HG02981 (cell line): ENCODE data around the gene HOXA4.
A peak's percentile ranks its signal among the peaks of the same experiment; 100 is the strongest.

ENCODE experiments used
- ATAC-seq: cut with Tn5 transposase; IDR thresholded peaks from one replicate; pipeline ENCODE4 v1.9.1; 2021; ENCODE audit warnings: mild to moderate bottlenecking, moderate library complexity; ENCODE audit not compliant: unreplicated experiment

HOXA4 gene

DNA sequence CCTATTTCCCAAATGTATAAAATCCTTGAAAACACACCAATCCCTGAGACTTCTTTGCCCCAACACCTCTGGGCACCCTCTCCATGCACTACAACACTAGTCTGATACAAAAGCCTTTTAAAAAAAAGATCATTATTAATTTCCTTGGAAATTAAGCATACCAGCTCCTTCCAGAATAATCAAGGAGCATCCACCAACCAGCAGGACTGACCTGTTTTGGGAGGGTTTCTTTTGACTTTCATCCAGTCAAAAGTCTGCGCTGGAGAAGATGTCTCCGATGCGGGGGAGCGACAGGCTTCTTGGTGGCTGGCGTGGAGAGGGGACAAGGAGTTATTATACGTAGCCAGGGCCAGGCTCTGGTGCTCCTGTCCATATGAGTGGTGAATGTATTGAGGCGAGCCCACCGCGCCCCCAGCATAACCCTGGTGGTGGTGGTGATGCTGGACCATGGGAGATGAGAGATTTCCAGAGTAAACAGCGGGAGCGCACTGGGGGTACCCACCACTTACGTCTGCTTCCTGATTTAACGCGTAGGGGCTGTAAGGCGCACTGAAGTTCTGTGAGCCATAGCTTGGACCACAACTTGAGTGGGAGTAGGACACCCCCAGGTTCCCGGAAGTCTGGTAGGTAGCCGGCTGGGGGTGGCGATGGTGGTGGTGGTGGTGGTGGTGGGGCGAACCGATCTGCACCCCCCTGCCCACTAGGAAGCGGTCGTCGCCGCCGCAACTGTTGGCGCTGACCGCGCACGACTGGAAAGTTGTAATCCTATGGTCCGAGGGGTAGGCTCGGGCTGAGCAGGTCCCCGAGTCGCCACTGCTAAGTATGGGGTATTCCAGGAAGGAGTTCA, 35.3 kb downstream of the HOXA4 start:
- peak; percentile 1 for ATAC-seq

DNA sequence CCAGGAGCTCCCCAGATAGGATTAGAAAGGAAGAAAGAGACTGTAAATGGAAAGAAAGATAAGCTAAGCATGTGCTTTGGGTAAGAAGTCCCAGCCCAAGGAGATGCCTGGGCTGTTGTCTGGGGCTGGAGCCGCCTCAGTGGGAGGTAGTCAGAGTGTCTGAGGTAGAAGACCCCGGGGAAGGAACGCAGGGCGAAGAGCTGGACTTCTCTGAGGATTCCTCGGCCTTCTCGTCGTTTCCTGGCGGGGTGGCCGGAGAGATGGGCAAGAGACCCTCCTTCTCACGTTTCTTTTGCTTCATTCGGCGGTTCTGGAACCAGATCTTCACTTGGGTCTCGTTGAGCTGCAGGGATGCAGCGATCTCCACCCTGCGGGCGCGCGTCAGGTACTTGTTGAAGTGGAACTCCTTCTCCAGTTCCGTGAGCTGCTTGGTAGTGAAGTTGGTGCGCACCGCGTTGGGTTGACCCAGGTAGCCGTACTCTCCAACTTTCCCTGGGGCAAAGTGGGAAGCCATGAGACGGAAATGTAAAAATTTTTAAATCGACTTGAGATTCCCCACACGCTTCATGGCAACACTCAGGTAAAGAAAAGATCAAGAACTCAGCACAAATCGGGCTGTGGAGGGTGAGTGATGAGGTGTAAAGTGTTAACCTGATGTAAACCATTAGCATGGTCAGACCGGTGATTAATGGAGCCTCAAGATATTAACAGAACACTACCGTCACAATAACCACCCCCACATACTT, 36.1 kb downstream of the HOXA4 start:
- no peak for ATAC-seq

DNA sequence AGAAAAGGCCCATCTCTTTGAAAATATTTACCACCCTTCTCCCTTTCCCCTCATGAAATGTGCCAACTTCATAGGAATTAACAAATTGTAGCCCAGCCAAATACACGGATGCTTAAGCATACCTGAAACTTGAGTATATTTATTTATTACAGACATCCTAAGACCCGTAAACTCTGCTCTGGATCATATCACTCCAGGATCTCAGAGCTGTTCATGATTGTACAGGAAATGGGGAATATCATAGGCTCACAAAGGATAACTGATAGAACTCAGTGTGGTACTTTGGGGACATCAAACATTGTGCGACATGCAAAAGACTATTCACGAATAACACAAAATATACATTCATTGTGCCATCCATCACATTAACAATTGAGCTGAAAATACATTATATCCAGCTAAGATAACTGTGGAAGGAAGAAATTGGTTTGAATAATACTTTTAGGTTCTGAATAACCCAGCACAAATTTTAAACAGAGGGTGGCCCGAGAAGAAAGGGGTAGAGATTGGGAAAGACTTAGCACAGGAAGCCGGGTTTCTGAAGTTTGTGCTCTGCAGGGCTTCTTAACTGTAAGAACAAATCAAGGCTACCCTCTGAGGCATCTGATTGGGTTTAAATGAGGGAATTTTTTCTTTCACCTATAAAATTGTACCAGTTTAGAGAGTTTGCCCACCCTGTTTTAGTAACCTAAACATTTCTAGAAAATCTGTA, 37.2 kb downstream of the HOXA4 start:
- no peak for ATAC-seq

DNA sequence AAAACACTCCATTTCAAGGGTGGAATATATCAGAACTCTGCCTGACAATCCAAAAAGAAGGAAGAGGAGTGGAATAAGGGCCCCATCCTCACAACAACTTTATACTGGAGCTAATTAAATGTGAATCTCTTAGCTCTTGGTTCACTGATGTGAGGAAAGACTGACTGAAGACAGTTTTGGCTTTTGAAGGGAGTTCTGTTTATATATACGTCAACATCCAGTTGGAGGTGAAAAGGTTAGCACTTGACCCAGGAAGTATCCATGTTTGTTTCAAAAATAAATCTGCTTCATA, 37.8 kb downstream of the HOXA4 start:
- no peak for ATAC-seq

DNA sequence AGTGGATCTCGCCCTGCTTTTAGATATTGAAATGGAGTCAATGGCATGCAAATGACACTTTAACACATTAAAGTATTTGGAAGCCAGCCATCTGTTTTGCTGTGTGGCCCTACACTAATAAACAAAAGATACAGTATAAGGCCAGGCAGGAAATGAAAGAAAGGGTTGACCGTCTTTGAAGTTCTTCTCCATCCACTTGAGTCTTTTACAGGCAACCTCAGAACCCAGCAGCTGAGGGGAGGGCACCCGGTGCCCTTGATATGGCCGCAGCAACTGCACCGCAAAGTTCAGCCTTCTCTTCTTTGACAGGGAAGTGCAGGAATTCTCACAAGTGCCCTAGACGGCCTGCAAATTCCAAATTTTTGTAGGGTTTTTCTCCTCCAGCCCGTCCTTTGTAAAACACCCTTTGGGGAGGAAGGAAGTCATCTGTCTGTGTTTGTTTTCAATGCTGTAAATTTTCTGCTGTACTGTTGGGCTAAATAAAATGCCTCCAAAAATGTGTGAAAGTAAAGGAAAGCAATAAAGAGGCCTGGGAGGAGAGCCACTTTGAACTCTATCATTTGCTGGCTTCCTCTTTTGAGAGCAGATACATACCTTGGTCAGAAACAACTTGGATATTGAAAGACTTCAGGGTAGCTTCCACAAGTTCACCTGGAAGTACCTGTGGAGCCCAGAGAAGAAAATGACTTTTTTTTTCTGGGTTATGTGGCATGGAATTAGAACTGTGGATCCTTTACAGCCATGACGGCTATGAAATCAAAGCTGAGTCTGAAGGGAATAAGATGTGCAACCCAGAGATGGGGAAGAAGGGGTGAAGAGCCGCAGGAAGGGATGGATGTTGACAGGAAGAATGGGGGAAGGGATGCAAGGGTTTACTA, 38.4 kb downstream of the HOXA4 start:
- ATAC-seq, result no peak

DNA sequence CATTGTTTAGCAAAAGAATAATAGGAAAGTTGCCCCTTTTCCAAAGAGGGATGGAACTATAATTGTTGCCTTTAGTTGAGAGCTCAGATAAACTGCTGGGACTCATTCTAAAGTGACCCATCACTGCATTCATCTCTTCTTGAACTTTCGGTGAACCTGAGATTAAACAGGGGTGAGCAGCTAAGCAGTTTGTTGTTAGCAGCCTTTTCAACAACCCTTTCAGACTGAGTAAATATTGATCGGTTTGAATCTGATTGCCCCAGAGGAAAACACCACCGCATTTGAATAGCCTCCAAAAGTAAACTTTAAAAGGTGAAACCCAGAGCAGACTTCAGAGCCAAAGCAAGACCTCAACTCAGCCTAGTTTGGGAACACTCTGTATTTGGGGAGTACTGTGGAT, 39.5 kb downstream of the HOXA4 start:
- no peak for ATAC-seq

DNA sequence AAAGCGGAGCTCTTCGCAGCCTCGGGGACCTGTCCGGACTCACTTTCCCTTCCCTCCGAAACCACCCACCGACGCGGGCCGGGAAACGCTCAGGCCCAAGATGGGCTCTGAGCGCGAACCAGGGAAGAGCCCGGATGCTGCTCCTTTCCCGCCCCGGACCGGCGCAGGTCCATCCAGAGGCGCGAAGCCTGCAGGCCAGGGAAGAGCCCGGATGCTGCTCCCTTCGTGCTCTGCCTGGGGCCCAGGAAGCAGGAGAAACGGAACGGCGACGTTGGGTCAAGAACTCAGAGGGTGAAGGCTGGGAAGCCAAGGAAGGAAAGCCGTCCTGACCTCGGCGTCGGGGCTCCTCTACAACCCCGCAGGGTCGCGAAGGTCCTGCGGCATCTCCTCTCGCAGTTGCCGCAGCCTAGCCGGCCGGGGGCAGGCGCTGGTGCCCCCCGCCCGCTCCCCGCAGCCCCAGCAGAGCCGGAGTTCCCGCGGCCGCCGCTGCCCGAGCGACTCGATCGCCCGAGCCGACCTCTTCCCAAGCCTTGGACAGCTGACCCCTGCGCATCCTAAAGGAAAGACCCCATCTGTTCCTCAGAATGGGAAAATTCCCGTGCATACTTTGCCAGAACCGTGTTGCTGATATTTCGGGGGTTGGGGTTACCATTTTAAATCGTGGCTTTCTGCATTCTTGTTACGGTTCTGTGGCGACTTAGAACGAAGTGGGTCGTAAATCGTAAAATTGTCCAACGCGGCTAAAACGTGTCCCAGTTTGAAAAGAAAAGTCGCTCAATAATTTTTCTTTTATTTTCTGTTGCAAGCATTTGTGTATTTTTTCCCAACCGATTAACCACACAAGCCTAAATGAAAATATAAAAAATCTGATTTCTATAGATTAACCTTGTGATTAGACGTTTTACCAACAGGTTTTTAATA, 42.3 kb downstream of the HOXA4 start:
- no peak for ATAC-seq

DNA sequence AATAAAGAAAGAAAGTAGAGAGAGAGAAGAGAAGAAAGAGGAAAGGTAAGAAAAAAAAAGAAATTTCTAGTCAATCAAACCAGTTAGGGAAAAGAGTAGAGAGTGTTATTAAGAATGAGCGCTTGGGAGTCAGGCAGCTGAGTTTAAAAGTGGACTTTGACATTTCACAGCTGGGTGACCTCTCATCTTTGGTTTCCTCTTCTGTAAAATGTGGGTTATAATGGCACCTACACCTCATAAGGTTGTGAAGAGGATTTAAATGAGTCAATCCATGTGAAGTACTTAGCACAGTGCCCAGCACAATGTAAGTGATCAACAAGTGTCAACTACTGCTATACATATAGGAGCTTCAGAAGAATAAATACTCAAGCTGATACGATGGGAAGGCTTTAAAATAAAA, 46.9 kb downstream of the HOXA4 start:
- no peak for ATAC-seq

DNA sequence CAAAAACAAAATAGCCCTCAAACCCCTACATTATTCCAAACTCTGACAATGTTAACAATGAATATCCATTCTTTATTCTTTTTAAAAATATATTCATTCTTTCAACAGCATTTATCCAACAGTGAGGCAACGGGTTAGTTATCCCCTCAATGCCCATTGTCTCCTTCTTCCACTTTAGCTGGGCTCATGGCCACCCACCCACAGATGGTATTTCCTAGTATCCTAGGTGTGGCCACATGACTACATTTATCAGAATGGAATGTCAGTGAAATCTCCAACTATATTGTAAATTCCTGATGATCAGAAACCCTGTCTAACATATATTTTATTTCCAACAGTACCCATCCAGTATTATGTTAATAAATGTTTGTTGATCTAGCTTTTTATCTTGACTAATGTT, 48.4 kb downstream of the HOXA4 start:
- no peak for ATAC-seq

DNA sequence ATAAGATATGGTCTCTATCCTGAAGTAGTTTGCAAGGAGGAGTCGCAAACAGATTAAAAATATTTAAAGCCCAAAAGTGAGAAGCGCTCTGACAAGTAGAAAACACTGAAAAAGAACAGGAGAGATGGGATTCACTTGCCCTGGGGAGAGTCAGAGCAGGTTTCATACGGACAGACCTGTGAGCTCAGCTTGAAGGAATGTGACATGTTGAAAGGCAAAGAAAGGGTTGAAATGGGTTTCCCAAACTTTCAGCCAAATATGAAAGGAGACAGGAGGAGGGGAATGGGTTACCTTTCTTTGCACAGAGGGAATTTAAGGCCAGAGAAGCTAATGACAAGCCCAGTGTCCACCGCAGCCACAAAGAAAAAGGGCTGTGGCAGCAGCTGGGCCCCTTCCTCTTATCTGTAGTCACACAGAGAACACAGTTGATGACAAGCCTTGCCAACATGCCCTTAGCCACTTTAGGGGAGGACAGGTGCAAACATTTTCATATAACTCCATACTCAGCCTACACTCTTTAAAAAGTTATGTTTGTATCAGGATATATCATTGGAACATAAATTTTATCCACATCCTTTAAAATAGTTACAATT, 49.6 kb downstream of the HOXA4 start:
- no peak for ATAC-seq

DNA sequence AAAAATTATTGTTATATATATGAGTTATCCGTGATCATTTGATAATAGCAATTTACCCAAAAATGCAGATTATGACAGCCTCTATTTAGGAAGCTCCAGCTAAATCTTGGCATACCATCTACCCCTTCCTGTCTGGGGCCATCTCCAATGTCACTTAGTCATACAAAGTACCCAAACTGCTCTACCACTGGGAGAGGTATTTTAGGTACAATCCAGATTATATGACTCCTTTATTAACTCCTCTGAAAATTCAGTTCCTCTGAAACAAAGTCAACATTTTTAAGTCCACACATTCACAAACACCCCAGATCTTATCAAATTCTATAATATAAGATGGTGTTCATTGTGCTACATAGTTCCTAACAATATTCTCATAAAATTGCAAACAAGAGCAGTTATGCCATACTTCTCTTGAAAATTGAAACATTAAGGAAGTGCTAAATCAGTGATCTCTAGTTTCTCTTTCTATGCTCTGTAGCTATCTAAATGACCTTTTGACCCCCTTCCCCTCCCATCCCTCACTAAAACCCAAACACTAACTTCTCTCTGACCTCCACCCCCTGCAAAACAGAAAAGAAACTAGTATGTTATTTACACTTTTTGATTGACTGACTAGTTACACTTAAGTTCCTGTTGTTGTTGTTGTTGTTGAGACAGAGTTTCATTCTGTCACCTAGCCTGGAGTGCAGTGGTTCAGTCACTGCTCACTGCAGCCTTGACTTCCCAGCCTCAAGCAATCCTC, 51.2 kb downstream of the HOXA4 start:
- ATAC-seq, result no peak

DNA sequence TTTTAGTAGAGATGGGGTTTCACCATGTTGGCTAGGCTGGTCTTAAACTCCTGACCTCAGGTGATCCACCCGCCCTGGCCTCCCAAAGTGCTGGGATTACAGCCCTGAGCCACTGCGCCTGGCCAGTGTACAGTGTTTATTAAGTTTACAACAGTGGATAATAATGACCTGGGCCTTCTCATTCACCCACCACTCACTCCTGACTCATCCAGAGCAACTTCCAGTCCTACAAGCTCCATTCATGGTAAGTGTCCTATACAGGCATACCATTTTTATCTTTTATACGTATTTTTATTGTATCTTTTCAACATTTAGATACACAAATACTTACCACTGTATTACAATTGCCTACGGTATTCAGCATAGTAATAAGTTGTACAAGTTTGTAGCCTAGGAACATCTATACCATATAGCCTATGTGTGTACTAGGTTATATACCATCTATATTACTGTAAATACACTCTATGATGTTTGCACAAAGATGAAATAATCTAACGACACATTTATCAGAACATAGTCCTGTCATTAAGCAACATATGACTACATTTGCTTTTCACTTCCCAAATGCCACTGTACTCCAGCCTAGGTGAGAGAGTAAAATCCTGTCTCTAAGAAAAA, 51.8 kb downstream of the HOXA4 start:
- no peak for ATAC-seq
